Hindlimb muscle (tissue), 1 donor: ENCODE measurements around the gene ESRRA. TPM values are rescaled to one million over a fixed set of nuclear protein-coding genes. Genes with fewer than 3 reads are reported as not detected.

ENCODE experiments used
- DNase-seq: peaks from one replicate; pipeline ENCODE4 v3.0.0-alpha.2; 2013
- polyA plus RNA-seq: library from polyadenylated mRNA; unstranded; fragments of 120-200 nt; gene quantifications from one replicate; pipeline ENCODE4 v1.2.1, GENCODE V29; 2013; ENCODE audit not compliant: insufficient read length

Gene ESRRA
- polyA plus RNA-seq, 1 donor = 34.0 TPM

- DNase-seq = no peak
These were observed 30.1 kb upstream of the ESRRA start for GRCh38 chr11:64275031-64275800.

- no peak for DNase-seq
These were observed 29.5 kb upstream of the ESRRA start for GRCh38 chr11:64275841-64276240.

GRCh38 chr11:64276653-64277431, 28.5 kb upstream of the ESRRA start:
- DNase-seq = no peak

GRCh38 chr11:64278576-64279190, 26.6 kb upstream of the ESRRA start:
- no peak for DNase-seq

- DNase-seq = no peak
These were observed 23.2 kb upstream of the ESRRA start for GRCh38 chr11:64281957-64282770.

- DNase-seq = no peak
These were observed 22.2 kb upstream of the ESRRA start for GRCh38 chr11:64283092-64283491.

- DNase-seq = peak; percentile 95
These were observed 21.0 kb upstream of the ESRRA start, which contains the start of gene BAD for GRCh38 chr11:64284048-64284961. TSS of gene BAD (minus strand) at chr11:64284665. CDS start at chr11:64284368, 297 bp downstream.

- DNase-seq = peak; percentile 94
These were observed 20.1 kb upstream of the ESRRA start, which contains the start of gene GPR137 for GRCh38 chr11:64284962-64285884. TSS of gene GPR137 (plus strand) at chr11:64285848. CDS start at chr11:64286525, 677 bp downstream.

GRCh38 chr11:64285885-64286800, 19.2 kb upstream of the ESRRA start:
- no peak for DNase-seq

GRCh38 chr11:64286801-64287159, 18.5 kb upstream of the ESRRA start:
- DNase-seq = no peak

GRCh38 chr11:64287676-64288352, 17.5 kb upstream of the ESRRA start:
- no peak for DNase-seq

GRCh38 chr11:64288353-64288750, 17.0 kb upstream of the ESRRA start:
- DNase-seq = no peak

GRCh38 chr11:64289002-64289564, 16.2 kb upstream of the ESRRA start:
- no peak for DNase-seq

- DNase-seq = no peak
These were observed 14.7 kb upstream of the ESRRA start for GRCh38 chr11:64290352-64291261.

GRCh38 chr11:64291262-64291751, 14.0 kb upstream of the ESRRA start, which contains the start of gene KCNK4:
TSS of gene KCNK4 (plus strand) at chr11:64291302. CDS start at chr11:64293019, 1,717 bp downstream.
- no peak for DNase-seq

- no peak for DNase-seq
These were observed 13.4 kb upstream of the ESRRA start for GRCh38 chr11:64291752-64292459.
